OCI-LY1 (cell line): ENCODE results near the gene DLX3.

Experiments
- EZH2 ChIP-seq: fragments of 200-600 bp; sonication (generic), shearing (Covaris generic); IDR thresholded peaks from 2 replicates; pipeline ENCODE4 v1.8.0; 2017; ENCODE audit warnings: borderline replicate concordance, mixed run types, mild to moderate bottlenecking, antibody characterized with exemption, low read length, moderate library complexity, mixed read lengths
- TF ChIP-seq, protein P1 (sequence below): fragments of 200-600 bp; sonication (generic), shearing (Covaris generic); IDR thresholded peaks from 2 replicates; pipeline ENCODE4 v1.5.1; 2017; ENCODE audit warnings: mild to moderate bottlenecking, antibody characterized with exemption, low read length, moderate library complexity, mixed read lengths

DNA sequence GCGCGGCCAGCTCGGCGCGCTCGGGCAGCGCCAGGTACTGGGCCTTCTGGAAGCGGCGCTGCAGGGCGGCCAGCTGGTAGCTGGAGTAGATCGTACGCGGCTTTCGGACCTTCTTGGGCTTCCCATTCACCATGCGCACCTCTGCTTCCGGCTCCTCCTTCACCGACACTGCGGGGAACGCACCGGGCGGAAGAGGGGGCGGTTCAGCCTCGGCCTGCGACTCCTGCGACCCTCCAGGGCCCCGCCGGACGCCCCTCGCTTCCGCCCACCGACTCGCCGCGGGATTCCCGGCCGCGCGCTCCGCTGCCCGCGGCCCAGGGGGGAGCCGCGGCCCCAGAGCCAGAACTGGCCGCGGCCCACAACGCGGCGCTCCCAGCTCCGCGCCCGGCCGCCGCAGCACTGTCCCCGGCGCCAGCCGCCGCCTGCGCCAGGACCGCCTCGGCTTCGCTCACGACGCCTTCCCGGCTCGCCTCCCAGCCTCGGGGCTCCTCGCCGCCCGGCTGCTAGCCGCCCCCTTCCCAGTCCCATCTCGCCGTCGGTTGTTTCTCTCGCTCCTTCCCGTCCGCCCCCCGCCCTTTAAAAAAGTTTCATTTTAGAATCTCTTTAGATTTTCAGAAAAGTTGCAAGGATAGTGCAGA, 1.5 kb downstream of the DLX3 start:
- TF ChIP-seq, protein P1, sequence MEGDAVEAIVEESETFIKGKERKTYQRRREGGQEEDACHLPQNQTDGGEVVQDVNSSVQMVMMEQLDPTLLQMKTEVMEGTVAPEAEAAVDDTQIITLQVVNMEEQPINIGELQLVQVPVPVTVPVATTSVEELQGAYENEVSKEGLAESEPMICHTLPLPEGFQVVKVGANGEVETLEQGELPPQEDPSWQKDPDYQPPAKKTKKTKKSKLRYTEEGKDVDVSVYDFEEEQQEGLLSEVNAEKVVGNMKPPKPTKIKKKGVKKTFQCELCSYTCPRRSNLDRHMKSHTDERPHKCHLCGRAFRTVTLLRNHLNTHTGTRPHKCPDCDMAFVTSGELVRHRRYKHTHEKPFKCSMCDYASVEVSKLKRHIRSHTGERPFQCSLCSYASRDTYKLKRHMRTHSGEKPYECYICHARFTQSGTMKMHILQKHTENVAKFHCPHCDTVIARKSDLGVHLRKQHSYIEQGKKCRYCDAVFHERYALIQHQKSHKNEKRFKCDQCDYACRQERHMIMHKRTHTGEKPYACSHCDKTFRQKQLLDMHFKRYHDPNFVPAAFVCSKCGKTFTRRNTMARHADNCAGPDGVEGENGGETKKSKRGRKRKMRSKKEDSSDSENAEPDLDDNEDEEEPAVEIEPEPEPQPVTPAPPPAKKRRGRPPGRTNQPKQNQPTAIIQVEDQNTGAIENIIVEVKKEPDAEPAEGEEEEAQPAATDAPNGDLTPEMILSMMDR: no peak
- TF ChIP-seq EZH2: no peak
